Measurements from ENCODE around the gene OR1L1. TPM values are rescaled to one million over a fixed set of nuclear protein-coding genes. Genes with fewer than 3 reads are reported as not detected.

Gene OR1L1
- total and polyA plus RNA-seq, 2 of the 8 experiments (the other 6 are each of a cell fraction or from before 2014, with no cell fraction given): not detected

- no peak overlapping the region for H2BK5ac ChIP-seq (ENCODE audit: low read depth, low read length)
- CTCF ChIA-PET (ENCODE audit: partially characterized antibody): interaction anchor here (0.7 kb wide), 1 partner anchor 9 kb away, joined by 3 read pairs; no protein-coding TSS in a partner anchor
Measured at GRCh38 chr9:122672481-122672880, 11.0 kb downstream of the OR1L1 start.

More at GRCh38 chr9:122672481-122672880, 11.0 kb downstream of the OR1L1 start:
- Histone ChIP-seq H4K91ac (replicated peaks; ENCODE audit: insufficient read length, low read length) (no peak overlapping the region), H2AK5ac (ENCODE audit: low read depth, low read length) (no peak overlapping the region), H3K23me2 (ENCODE audit: low read depth, low read length) (no peaks in the 10 kb centered on the region), H3K27me3 (replicated peaks in 1 of 4; ENCODE audit: control insufficient read depth in 3 of 4, extremely low read depth in 1 of 4, insufficient read depth in 3 of 4, low read length in 3 of 4) (no peaks in the 10 kb centered on the region), H2BK120ac (replicated peaks; ENCODE audit: low read depth, low read length) (no peak overlapping the region), H3K79me1 (ENCODE audit: low read depth, low read length) (no peaks in the 10 kb centered on the region), H3K27ac (ENCODE audit: low read depth, low read length) (no peak overlapping the region), H2BK15ac (ENCODE audit: low read length) (no peak overlapping the region), H4K5ac (ENCODE audit: insufficient read length, low read depth, low read length) (no peak overlapping the region), H3K4ac (replicated peaks; ENCODE audit: insufficient read length, low read depth, low read length) (no peak overlapping the region), H3K9ac (replicated peaks in 1 of 4; ENCODE audit: extremely low read depth in 1 of 4, low read depth in 3 of 4, low read length in 3 of 4) (no peak overlapping the region), H3K36me3 (ENCODE audit: control insufficient read depth in 2 of 4, insufficient read depth in 4 of 4, low read length in 3 of 4) (no peaks in the 10 kb centered on the region), H3K4me2 (ENCODE audit: insufficient read depth in 1 of 2, low read depth in 2 of 2, low read length in 2 of 2) (no peak overlapping the region), H2BK20ac (ENCODE audit: low read length) (no peak overlapping the region), H3K56ac (replicated peaks; ENCODE audit: insufficient read length, low read depth, low read length) (no peak overlapping the region), H3K9me3 (ENCODE audit: insufficient read depth in 2 of 2, low read depth in 1 of 2, low read length in 1 of 2) (peaks cover 53 to 67% of the 10 kb centered on the region in 2 experiments), H3K23ac (ENCODE audit: insufficient read length) (no peak overlapping the region), H3K14ac (ENCODE audit: insufficient read length) (no peak overlapping the region), H2BK12ac (ENCODE audit: low read depth, low read length) (no peak overlapping the region), H4K8ac (ENCODE audit: extremely low read depth, insufficient read depth, low read length) (no peak overlapping the region), H3K18ac (ENCODE audit: extremely low read depth, low read length) (no peak overlapping the region), H2AFZ (ENCODE audit: low read length) (no peak overlapping the region), H3K4me3 (ENCODE audit: extremely low read depth in 1 of 4, insufficient read depth in 2 of 4, low read depth in 3 of 4, low read length in 4 of 4) (no peak overlapping the region), H3K4me1 (replicated peaks in 1 of 4; ENCODE audit: control insufficient read depth in 3 of 4, insufficient read depth in 4 of 4, low read length in 3 of 4) (no peaks in the 10 kb centered on the region), H3K79me2 (ENCODE audit: control insufficient read depth in 1 of 2, insufficient read depth in 2 of 2, low read length in 2 of 2) (no peaks in the 10 kb centered on the region), H4K20me1 (replicated peaks in 1 of 2; ENCODE audit: control insufficient read depth in 1 of 2, insufficient read depth in 2 of 2, low read length in 2 of 2) (no peaks in the 10 kb centered on the region)
- POLR2A ChIA-PET (ENCODE audit: partially characterized antibody): no interaction called here
- 77% methylated on average over 2 of the region's 2 CpGs; no CpG with 5 or more reads in 1 of the 2 experiments for WGBS, 2 experiments (ENCODE audit: extremely low coverage in 1 of 2, insufficient coverage in 1 of 2, insufficient read length in 1 of 2, insufficient replicate concordance in 2 of 2, low coverage in 1 of 2, low lambda C conversion rate in 2 of 2, missing lambda C conversion rate in 1 of 2)
- DNase-seq (ENCODE audit: low read depth in 1 of 2, low spot score in 2 of 2) (no peak), FAIRE-seq (no peak)
- TF ChIP-seq JUND (IDR thresholded peaks at IDR 0.05; ENCODE audit: low read length) (no peak), NANOG (IDR thresholded peaks at IDR 0.05; ENCODE audit: insufficient read depth, low read depth, low read length, poor library complexity, severe bottlenecking) (no peak), E2F6 (IDR thresholded peaks at IDR 0.05) (no peak), CREB1 (IDR thresholded peaks at IDR 0.05) (no peak), RFX5 (IDR thresholded peaks at IDR 0.05; ENCODE audit: borderline replicate concordance, low read depth, low read length) (no peak), KDM4A (IDR thresholded peaks at IDR 0.05; ENCODE audit: low read depth, low read length, severe bottlenecking) (no peak), GABPA (IDR thresholded peaks at IDR 0.05; ENCODE audit: borderline replicate concordance, insufficient read depth, low read length) (no peak), CTCF (IDR thresholded peaks at IDR 0.05; ENCODE audit: control extremely low read depth in 1 of 3, insufficient read depth in 1 of 3, low read depth in 1 of 3, low read length in 3 of 3) (no peak)

All from H1 (cell line).